HepG2 (cell line): ENCODE data around the gene TMCC1. TPM values are rescaled to one million over a fixed set of nuclear protein-coding genes. Genes with fewer than 3 reads are reported as not detected.

ENCODE experiments used
- KDM6A ChIP-seq: IDR thresholded peaks from 2 replicates; pipeline ENCODE4 v1.6.1; 2016; ENCODE audit warnings: low read depth
- TAF15 ChIP-seq: fragments of 200-400 bp; formaldehyde crosslinking; IDR thresholded peaks from one replicate; pipeline ENCODE4 v1.6.1; 2018; ENCODE audit warnings: mild to moderate bottlenecking, low read depth, low read length; ENCODE audit not compliant: poor library complexity, severe bottlenecking
- ZNF781 ChIP-seq: sonication (generic); formaldehyde crosslinking; IDR thresholded peaks from 2 replicates; pipeline ENCODE4 v1.5.1; 2020; ENCODE audit warnings: borderline replicate concordance, mild to moderate bottlenecking, missing genetic modification reagents; ENCODE audit errors: not compliant biosample characterization
- polyA plus RNA-seq, 8 experiments: library from polyadenylated mRNA; depleted of rRNA in 3 of 8; stranded (reverse) in 7 of 8; unstranded in 1 of 8; fragments of >200 nt; fragmentation: Illumina TruSeq in 4 of 8; extraction: Trizol in 4 of 8; gene quantifications; 2 replicates each; pipeline versions ENCODE4 v1.2.1 to v1.2.3, GENCODE V29; 2011 to 2016; ENCODE audit warnings: low read depth in 4 of 8, missing spikeins in 1 of 8, mixed read lengths in 1 of 8; ENCODE audit not compliant: insufficient read depth in 1 of 8
- total RNA-seq, 5 experiments: library from RNA; depleted of rRNA; stranded (reverse); fragments of >200 nt; fragmentation: Illumina TruSeq; extraction: Trizol; gene quantifications; 2 replicates each; pipeline ENCODE4 v1.2.3, GENCODE V29; 2016; ENCODE audit warnings: low read depth in 1 of 5
- TF ChIP-seq, protein P1 (sequence below): sonication (generic); formaldehyde crosslinking; conservative IDR thresholded peaks from 2 replicates; pipeline ENCODE4 v1.4.0; 2020; ENCODE audit warnings: mild to moderate bottlenecking, missing genetic modification reagents, moderate library complexity
- TF ChIP-seq, protein P2 (sequence below): sonication (generic); formaldehyde crosslinking; IDR thresholded peaks from 2 replicates; pipeline ENCODE4 v1.8.1; 2022; ENCODE audit warnings: mild to moderate bottlenecking, missing genetic modification reagents

Gene TMCC1
- total and polyA plus RNA-seq, 2 of the 13 experiments (the other 11 are each of a cell fraction or from before 2014, with no cell fraction given) = 12.1 to 264 TPM

DNA sequence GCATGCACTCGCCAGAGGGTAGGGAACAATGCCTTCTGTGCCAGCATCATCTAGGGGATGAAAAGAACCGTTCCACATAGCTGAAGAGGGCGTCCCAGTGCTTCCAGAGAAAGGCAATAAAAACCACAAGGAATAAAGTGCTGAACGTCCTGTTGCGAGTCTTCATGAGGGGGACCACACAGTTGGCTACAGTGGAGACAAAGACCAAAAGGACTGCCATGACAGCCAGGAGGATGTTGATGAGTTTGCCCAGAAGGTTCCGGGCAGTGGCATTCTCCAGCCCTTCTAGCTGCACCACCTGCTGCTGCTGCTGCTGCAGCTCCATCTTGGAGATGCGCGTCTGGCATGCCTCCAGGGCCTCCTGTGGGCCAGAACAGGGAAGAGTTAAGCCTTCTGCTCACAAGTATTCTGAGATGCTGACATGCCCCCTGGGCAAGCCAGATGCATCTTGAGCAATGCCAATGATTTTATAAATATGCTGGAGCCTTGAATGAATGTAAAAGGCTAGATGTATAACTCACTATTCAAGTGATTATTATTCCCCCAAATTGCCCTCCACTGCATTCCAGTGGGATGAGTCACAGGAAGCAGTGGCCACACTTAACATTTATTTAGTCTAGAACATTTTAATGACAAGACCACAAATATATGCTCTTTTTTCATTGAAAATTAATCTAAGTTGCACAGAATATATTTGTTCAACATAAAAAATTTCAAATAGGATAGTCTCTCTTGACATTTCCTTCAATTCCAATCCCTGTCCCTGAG lies 241.9 kb downstream of the TMCC1 start (continued):
- TF ChIP-seq, protein P1, sequence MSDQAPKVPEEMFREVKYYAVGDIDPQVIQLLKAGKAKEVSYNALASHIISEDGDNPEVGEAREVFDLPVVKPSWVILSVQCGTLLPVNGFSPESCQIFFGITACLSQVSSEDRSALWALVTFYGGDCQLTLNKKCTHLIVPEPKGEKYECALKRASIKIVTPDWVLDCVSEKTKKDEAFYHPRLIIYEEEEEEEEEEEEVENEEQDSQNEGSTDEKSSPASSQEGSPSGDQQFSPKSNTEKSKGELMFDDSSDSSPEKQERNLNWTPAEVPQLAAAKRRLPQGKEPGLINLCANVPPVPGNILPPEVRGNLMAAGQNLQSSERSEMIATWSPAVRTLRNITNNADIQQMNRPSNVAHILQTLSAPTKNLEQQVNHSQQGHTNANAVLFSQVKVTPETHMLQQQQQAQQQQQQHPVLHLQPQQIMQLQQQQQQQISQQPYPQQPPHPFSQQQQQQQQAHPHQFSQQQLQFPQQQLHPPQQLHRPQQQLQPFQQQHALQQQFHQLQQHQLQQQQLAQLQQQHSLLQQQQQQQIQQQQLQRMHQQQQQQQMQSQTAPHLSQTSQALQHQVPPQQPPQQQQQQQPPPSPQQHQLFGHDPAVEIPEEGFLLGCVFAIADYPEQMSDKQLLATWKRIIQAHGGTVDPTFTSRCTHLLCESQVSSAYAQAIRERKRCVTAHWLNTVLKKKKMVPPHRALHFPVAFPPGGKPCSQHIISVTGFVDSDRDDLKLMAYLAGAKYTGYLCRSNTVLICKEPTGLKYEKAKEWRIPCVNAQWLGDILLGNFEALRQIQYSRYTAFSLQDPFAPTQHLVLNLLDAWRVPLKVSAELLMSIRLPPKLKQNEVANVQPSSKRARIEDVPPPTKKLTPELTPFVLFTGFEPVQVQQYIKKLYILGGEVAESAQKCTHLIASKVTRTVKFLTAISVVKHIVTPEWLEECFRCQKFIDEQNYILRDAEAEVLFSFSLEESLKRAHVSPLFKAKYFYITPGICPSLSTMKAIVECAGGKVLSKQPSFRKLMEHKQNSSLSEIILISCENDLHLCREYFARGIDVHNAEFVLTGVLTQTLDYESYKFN (CRISPR knock-in tag) = no peak
- TF ChIP-seq, protein P2, sequence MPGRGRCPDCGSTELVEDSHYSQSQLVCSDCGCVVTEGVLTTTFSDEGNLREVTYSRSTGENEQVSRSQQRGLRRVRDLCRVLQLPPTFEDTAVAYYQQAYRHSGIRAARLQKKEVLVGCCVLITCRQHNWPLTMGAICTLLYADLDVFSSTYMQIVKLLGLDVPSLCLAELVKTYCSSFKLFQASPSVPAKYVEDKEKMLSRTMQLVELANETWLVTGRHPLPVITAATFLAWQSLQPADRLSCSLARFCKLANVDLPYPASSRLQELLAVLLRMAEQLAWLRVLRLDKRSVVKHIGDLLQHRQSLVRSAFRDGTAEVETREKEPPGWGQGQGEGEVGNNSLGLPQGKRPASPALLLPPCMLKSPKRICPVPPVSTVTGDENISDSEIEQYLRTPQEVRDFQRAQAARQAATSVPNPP (CRISPR knock-in tag) = no peak
- TF ChIP-seq TAF15 = no peak
- TF ChIP-seq KDM6A (CRISPR knock-in tag) = no peak
- no peak for TF ChIP-seq ZNF781 (CRISPR knock-in tag)
